Esophagus (tissue), 2 donors: ENCODE results near the gene SHANK2. TPM values are rescaled to one million over a fixed set of nuclear protein-coding genes. Genes with fewer than 3 reads are reported as not detected.

Experiments used
- H3K27ac ChIP-seq, 2 donors: one replicate each; pipeline ENCODE4 v1.5.1; 2013; ENCODE audit warnings: low read depth in 2 of 2, mild to moderate bottlenecking in 2 of 2, inconsistent platforms in 1 of 2, low read length in 1 of 2, moderate library complexity in 1 of 2
- H3K27me3 ChIP-seq, 2 donors: one replicate each; pipeline ENCODE4 v1.6.1; 2013; ENCODE audit warnings: low read length in 2 of 2, control low read depth in 1 of 2, mild to moderate bottlenecking in 1 of 2; ENCODE audit not compliant: insufficient read depth in 2 of 2, control insufficient read depth in 1 of 2
- H3K36me3 ChIP-seq, 2 donors: one replicate each; pipeline ENCODE4 v1.6.1; 2013; ENCODE audit warnings: low read length in 1 of 2; ENCODE audit not compliant: control insufficient read depth in 2 of 2, insufficient read depth in 2 of 2
- H3K4me1 ChIP-seq, 2 donors: one replicate each; pipeline ENCODE4 v1.6.1; 2013; ENCODE audit warnings: low read length in 1 of 2; ENCODE audit not compliant: control insufficient read depth in 2 of 2, insufficient read depth in 2 of 2
- H3K4me3 ChIP-seq, 2 donors: one replicate each; pipeline ENCODE4 v1.5.1; 2013; ENCODE audit warnings: low read length in 2 of 2, mild to moderate bottlenecking in 2 of 2, low read depth in 1 of 2, moderate library complexity in 1 of 2
- H3K9me3 ChIP-seq, 2 donors: one replicate each; pipeline ENCODE4 v1.6.1; 2013; ENCODE audit warnings: mild to moderate bottlenecking in 2 of 2, low read depth in 1 of 2, low read length in 1 of 2, moderate library complexity in 1 of 2; ENCODE audit not compliant: control insufficient read depth in 2 of 2, insufficient read depth in 1 of 2
- WGBS, 2 donors: extraction: QIAGEN DNeasy Blood & Tissue Kit; methylation state at CpG; one replicate each; pipeline ENCODE4 v1.1.7; 2013; 5-methylcytosine and 5-hydroxymethylcytosine counted together
- polyA plus RNA-seq, 2 donors: library from polyadenylated mRNA; stranded (reverse); fragments of 200-250 nt; gene quantifications; one replicate each; pipeline ENCODE4 v1.2.3, GENCODE V29; 2013
- donor health status: healthy with polysubstance abuse.
- donor health status: Bipolar disorder and iron deficiency.

Gene SHANK2
- polyA plus RNA-seq, 2 donors, result 0.84 to 4.4 TPM

DNA sequence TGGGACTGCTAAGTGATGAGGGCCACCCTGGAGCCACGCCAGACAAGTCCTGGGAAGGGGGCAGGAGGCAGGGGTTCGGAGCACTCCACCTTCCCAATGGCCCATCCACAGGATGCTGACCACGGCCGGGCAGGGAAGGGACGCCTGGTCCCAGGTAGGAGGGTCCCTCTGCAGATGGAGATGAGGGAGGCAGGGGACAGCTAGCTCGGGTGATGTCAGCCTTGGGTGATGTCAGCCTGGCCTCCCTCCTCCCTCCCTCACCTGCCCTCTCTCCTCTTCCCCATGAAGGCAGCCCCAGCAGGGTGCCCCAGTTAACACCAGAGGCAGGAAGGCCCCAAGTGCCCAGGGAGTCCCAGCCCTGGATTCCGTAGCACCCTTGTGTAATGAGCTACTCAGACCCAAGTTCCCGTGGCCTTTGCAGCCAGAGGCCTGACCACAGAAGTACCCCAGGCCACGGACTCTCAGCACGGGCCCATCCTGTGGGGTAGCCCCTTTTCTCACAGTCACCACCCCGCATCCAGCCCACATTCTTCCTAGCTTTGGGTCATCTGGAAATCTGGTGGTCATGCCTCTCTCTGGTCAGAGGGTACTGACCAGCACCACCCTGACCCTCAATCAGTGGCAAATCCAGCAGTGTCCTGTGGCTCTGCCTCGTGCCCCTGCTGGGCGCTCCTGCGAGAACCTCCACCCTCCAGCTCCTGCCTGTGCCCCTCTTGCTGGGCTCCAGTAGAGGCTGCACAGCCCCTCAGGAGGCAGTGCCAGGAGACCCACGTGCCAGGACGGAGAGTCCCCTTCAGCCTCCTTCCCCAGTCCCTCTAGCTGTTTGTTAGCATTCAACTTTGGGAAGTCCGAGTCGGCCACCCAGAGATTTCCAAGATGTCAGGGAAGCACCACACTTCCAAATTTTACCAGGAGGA, 47.4 kb downstream of the SHANK2 start:
- no peak overlapping the region for H3K27ac ChIP-seq
- H3K9me3 ChIP-seq, result peaks cover 4 to 5% of the 10 kb centered on the region in 2 donors
- H3K4me1 ChIP-seq, result no peaks in the 10 kb centered on the region
- no peaks in the 10 kb centered on the region for H3K27me3 ChIP-seq
- no peak overlapping the region for H3K4me3 ChIP-seq
- H3K36me3 ChIP-seq, result no peaks in the 10 kb centered on the region
- 88 to 89% methylated on average over 14 to 18 of the region's 18 CpGs for WGBS, 2 donors

DNA sequence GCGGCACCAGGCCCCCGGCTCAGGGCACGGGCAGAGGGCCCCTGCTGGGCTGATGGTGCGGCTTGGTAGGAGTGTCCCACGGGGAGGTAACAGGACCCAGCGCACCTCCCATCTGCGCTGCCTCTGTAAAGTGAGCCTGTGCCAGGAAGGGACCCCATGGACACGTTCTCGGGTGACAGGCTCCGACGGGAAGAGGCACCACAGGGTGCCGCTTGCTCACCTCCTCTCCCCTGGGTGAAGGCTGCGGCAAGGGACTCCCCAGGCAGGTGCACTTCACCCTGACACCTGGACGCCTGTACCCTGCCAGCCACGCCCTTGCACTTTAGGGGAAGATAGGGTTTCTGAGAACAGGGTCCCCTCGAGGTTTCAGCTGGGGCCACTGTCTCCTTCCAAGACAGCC, 48.1 kb downstream of the SHANK2 start:
- Histone ChIP-seq H3K36me3 (no peaks in the 10 kb centered on the region), H3K27ac (no peak overlapping the region), H3K4me3 (no peak overlapping the region), H3K27me3 (no peaks in the 10 kb centered on the region), H3K9me3 (peaks cover 4 to 5% of the 10 kb centered on the region in 2 donors), H3K4me1 (peaks cover 0 to 1% of the 10 kb centered on the region in 2 donors)
- 85 to 90% methylated on average over 16 of the region's 16 CpGs for WGBS, 2 donors

DNA sequence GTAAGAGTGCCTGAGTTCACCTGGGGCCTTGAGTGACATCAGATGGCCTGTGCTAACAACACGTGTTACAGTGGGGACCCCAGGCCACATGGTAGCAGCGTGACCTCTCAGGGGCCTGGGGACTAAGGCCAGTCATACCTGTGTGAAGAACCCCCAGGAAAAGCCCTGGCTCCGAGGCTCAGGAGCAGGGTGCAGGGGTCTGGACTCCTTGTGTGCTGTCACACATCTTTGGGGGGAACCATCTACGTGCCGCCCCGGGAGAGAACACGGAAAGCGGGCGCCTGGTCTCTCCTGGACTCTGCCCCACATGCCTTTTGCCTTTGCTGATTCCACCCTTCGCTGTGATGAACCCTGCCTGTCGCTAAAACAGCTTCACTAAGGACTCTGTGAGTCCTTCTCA, 48.7 kb downstream of the SHANK2 start:
- Histone ChIP-seq H3K9me3 (peaks cover 4 to 5% of the 10 kb centered on the region in 2 donors), H3K27me3 (no peaks in the 10 kb centered on the region), H3K36me3 (no peaks in the 10 kb centered on the region), H3K4me3 (no peak overlapping the region), H3K27ac (no peak overlapping the region), H3K4me1 (peaks cover 0 to 2% of the 10 kb centered on the region in 2 donors)
- WGBS, 2 donors, result 84 to 90% methylated on average over 11 of the region's 11 CpGs

DNA sequence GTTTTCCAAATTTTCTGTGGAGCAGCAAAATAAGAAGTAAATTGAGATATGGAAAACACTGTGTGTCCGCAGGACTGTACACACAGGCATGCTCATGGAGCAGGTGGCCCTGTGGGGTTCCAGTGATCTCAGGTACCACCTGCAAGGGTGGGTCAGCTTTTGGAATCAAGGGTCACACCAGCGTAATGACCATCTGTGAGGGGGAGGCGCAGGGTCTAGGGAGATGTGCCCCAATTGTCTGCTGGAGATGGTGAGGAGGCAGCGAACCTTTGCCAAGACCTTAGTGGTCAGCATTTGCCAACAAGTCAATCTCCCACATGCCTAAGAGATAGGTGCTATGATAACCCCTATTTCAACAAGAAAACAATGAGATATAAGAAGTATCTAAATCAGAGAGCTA, 49.4 kb downstream of the SHANK2 start:
- no peak overlapping the region for H3K27ac ChIP-seq
- peaks cover 0 to 4% of the 10 kb centered on the region in 2 donors for H3K4me1 ChIP-seq
- 95% methylated on average over 4 of the region's 4 CpGs for WGBS, 2 donors
- H3K9me3 ChIP-seq, result peaks cover 0 to under 1% of the 10 kb centered on the region in 2 donors
- no peaks in the 10 kb centered on the region for H3K27me3 ChIP-seq
- no peaks in the 10 kb centered on the region for H3K36me3 ChIP-seq
- H3K4me3 ChIP-seq, result no peak overlapping the region

DNA sequence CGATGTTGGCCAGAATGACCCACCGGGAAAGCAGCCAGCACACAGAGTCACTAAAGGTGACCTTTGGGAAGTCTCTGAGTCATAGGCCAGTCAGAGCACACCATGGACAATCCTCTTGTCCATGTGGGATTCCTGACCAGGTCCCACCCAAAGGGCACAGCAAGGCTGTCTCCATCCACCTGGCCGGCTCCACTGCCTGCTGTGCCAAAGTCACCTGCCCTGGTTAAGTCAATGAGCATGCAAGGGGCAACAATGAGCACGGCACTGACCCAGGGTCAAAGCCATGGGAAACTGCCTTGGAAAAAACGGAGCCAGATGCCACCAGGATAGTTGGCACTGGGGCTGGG, 49.8 kb downstream of the SHANK2 start:
- Histone ChIP-seq H3K36me3 (no peaks in the 10 kb centered on the region), H3K9me3 (no peaks in the 10 kb centered on the region), H3K27me3 (no peaks in the 10 kb centered on the region), H3K27ac (no peak overlapping the region), H3K4me3 (no peak overlapping the region), H3K4me1 (peaks cover 0 to 4% of the 10 kb centered on the region in 2 donors)
- WGBS, 2 donors, result 89 to 93% methylated on average over 5 of the region's 5 CpGs

Other genes starting within 250 kb of the SHANK2 start
- gene DHCR7, start 195.8 kb upstream of the SHANK2 start, polyA plus RNA-seq, result 10 to 100 TPM; 26.2 to 41.8 TPM
- gene NADSYN1, start 200.6 kb upstream of the SHANK2 start, polyA plus RNA-seq, result 10 to 100 TPM; 67.9 to 98.4 TPM